Measurements from ENCODE around the gene CEP95. TPM values are rescaled to one million over a fixed set of nuclear protein-coding genes. Genes with fewer than 3 reads are reported as not detected.
A peak's percentile ranks its signal among the peaks of the same experiment; 100 is the strongest.

The CEP95 gene
- total and polyA plus RNA-seq, 2 of the 13 experiments (the other 11 are each of a cell fraction or from before 2014, with no cell fraction given) = 65.9 to 68.8 TPM

DNA sequence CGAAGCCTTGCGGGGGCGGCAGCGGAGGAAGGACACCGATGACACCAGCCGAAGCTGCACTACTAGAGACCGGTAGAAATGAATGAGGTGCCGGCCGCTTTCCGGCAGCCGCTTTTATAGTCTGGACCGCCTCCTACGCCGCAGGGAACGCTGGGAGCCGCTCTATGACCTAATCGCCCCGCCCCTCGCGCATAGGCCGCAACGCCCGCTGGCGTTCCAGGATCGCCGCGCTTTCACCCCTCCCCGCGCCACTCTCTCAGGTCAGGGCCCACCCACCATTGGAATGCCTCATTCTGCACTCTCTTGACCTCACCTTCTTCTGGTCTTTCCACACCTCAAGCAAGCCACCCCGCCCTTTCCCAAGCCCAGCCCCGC is 589 bp upstream of the CEP95 start, which contains the start of gene DDX5 (continued):
- TF ChIP-seq, protein P1, sequence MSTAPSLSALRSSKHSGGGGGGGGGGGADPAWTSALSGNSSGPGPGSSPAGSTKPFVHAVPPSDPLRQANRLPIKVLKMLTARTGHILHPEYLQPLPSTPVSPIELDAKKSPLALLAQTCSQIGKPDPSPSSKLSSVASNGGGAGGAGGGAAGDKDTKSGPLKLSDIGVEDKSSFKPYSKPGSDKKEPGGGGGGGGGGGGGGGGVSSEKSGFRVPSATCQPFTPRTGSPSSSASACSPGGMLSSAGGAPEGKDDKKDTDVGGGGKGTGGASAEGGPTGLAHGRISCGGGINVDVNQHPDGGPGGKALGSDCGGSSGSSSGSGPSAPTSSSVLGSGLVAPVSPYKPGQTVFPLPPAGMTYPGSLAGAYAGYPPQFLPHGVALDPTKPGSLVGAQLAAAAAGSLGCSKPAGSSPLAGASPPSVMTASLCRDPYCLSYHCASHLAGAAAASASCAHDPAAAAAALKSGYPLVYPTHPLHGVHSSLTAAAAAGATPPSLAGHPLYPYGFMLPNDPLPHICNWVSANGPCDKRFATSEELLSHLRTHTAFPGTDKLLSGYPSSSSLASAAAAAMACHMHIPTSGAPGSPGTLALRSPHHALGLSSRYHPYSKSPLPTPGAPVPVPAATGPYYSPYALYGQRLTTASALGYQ (CRISPR knock-in tag; IDR thresholded peaks at IDR 0.05) = peak; percentile 16; the same call in 1 of the 2 replicates
- TF ChIP-seq TCF12 (IDR thresholded peaks at IDR 0.05) = no peak
- TF ChIP-seq TCF12 (CRISPR knock-in tag; IDR thresholded peaks at IDR 0.05) = peak; percentile 17; the same call in 1 of the 2 replicates
- peak; percentile 41; the same call in 1 of the 2 replicates for TF ChIP-seq BCL6 (CRISPR knock-in tag; IDR thresholded peaks at IDR 0.05)
- TF ChIP-seq, protein P2, sequence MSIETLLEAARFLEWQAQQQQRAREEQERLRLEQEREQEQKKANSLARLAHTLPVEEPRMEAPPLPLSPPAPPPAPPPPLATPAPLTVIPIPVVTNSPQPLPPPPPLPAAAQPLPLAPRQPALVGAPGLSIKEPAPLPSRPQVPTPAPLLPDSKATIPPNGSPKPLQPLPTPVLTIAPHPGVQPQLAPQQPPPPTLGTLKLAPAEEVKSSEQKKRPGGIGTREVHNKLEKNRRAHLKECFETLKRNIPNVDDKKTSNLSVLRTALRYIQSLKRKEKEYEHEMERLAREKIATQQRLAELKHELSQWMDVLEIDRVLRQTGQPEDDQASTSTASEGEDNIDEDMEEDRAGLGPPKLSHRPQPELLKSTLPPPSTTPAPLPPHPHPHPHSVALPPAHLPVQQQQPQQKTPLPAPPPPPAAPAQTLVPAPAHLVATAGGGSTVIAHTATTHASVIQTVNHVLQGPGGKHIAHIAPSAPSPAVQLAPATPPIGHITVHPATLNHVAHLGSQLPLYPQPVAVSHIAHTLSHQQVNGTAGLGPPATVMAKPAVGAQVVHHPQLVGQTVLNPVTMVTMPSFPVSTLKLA (IDR thresholded peaks at IDR 0.05) = no peak
- TF ChIP-seq KAT8 (CRISPR knock-in tag; IDR thresholded peaks at IDR 0.05) = 0 out of 2 replicates have a peak, but pooled peaks have one; percentile 1
- TF ChIP-seq, protein P3, sequence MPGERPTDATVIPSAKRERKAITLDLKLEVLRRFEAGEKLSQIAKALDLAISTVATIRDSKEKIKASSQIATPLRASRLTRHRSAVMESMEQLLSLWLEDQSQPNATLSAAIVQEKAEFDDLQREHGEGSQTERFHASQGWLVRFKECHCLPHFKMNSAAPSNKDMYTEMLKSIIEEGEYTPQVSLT (CRISPR knock-in tag; IDR thresholded peaks at IDR 0.05; ENCODE audit: borderline replicate concordance, low read depth) = peak; percentile 44; the same call in 1 of the 2 replicates
- TF ChIP-seq NR1H2 (CRISPR knock-in tag; IDR thresholded peaks at IDR 0.05; ENCODE audit: borderline replicate concordance, low read depth) = 0 out of 2 replicates have a peak, but pooled peaks have one; percentile 58
- TF ChIP-seq HNF4A (CRISPR knock-in tag; IDR thresholded peaks at IDR 0.05) = peak; percentile 31; the same call in 1 of the 2 replicates
- TF ChIP-seq ZFP62 (CRISPR knock-in tag; IDR thresholded peaks at IDR 0.05) = peak; percentile 71; the same call in 1 of the 2 replicates
- TF ChIP-seq ZNF256 (CRISPR knock-in tag; conservative IDR thresholded peaks at IDR 0.05) = peak; percentile 73; the same call in 1 of the 2 replicates
- TF ChIP-seq, protein P4, sequence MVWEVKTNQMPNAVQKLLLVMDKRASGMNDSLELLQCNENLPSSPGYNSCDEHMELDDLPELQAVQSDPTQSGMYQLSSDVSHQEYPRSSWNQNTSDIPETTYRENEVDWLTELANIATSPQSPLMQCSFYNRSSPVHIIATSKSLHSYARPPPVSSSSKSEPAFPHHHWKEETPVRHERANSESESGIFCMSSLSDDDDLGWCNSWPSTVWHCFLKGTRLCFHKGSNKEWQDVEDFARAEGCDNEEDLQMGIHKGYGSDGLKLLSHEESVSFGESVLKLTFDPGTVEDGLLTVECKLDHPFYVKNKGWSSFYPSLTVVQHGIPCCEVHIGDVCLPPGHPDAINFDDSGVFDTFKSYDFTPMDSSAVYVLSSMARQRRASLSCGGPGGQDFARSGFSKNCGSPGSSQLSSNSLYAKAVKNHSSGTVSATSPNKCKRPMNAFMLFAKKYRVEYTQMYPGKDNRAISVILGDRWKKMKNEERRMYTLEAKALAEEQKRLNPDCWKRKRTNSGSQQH (CRISPR knock-in tag; IDR thresholded peaks at IDR 0.05; ENCODE audit: low read depth) = peak; percentile 72; the same call in 1 of the 2 replicates
- peak; percentile 89 for TF ChIP-seq ZNF143 (CRISPR knock-in tag; IDR thresholded peaks at IDR 0.05)
- TF ChIP-seq ONECUT2 (CRISPR knock-in tag; IDR thresholded peaks at IDR 0.05) = no peak
- TF ChIP-seq ZNF792 (CRISPR knock-in tag; IDR thresholded peaks at IDR 0.05) = peak; percentile 74
- TF ChIP-seq, protein P5, sequence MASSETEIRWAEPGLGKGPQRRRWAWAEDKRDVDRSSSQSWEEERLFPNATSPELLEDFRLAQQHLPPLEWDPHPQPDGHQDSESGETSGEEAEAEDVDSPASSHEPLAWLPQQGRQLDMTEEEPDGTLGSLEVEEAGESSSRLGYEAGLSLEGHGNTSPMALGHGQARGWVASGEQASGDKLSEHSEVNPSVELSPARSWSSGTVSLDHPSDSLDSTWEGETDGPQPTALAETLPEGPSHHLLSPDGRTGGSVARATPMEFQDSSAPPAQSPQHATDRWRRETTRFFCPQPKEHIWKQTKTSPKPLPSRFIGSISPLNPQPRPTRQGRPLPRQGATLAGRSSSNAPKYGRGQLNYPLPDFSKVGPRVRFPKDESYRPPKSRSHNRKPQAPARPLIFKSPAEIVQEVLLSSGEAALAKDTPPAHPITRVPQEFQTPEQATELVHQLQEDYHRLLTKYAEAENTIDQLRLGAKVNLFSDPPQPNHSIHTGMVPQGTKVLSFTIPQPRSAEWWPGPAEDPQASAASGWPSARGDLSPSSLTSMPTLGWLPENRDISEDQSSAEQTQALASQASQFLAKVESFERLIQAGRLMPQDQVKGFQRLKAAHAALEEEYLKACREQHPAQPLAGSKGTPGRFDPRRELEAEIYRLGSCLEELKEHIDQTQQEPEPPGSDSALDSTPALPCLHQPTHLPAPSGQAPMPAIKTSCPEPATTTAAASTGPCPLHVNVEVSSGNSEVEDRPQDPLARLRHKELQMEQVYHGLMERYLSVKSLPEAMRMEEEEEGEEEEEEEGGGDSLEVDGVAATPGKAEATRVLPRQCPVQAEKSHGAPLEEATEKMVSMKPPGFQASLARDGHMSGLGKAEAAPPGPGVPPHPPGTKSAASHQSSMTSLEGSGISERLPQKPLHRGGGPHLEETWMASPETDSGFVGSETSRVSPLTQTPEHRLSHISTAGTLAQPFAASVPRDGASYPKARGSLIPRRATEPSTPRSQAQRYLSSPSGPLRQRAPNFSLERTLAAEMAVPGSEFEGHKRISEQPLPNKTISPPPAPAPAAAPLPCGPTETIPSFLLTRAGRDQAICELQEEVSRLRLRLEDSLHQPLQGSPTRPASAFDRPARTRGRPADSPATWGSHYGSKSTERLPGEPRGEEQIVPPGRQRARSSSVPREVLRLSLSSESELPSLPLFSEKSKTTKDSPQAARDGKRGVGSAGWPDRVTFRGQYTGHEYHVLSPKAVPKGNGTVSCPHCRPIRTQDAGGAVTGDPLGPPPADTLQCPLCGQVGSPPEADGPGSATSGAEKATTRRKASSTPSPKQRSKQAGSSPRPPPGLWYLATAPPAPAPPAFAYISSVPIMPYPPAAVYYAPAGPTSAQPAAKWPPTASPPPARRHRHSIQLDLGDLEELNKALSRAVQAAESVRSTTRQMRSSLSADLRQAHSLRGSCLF (CRISPR knock-in tag; IDR thresholded peaks at IDR 0.05; ENCODE audit: borderline replicate concordance) = peak; percentile 89
- peak; percentile 77; the same call in 1 of the 2 replicates for TF ChIP-seq KLF12 (CRISPR knock-in tag; IDR thresholded peaks at IDR 0.05; ENCODE audit: borderline replicate concordance)
- TF ChIP-seq ISL2 (CRISPR knock-in tag; IDR thresholded peaks at IDR 0.05) = peak; percentile 45
- peak; percentile 35 for TF ChIP-seq TBL1XR1 (IDR thresholded peaks at IDR 0.05; ENCODE audit: borderline replicate concordance, low read length, partially characterized antibody)
- peak; percentile 2; the same call in 1 of the 2 replicates for TF ChIP-seq SSRP1 (CRISPR knock-in tag; IDR thresholded peaks at IDR 0.05)

Measured in HepG2 (cell line).